OCI-LY7 (cell line): ENCODE results near the gene SLAMF1. TPM values are rescaled to one million over a fixed set of nuclear protein-coding genes. Genes with fewer than 3 reads are reported as not detected.

Experiments
- BruUV-seq: library from RNA; stranded (reverse); fragments of 400-500 nt; replicated peaks from 2 replicates; lab custom pipeline; 2021; lab: Mats Ljungman, UMichigan
- CTCF ChIA-PET: fragments of 300-600 bp; sonication (Branson Sonifier 250); formaldehyde crosslinking; loops from one replicate; lab custom pipeline; 2022; ENCODE audit warnings: antibody characterized with exemption; ENCODE audit not compliant: unreplicated experiment; lab: Charles Lee
- POLR2A ChIA-PET: fragments of 300-600 bp; sonication (Branson Sonifier 250); formaldehyde crosslinking; loops from one replicate; lab custom pipeline; 2022; ENCODE audit warnings: antibody characterized with exemption; lab: Charles Lee
- DNase-seq: peaks from one replicate; pipeline ENCODE4 v3.0.0-alpha.2; 2015; ENCODE audit warnings: low spot score
- H2AFZ ChIP-seq: fragments of 200-600 bp; sonication (generic), shearing (Covaris generic); 2 replicates; pipeline ENCODE4 v1.6.1; 2014; ENCODE audit warnings: mild to moderate bottlenecking, antibody characterized with exemption, low read length, moderate library complexity
- H3K27ac ChIP-seq: fragments of 200-600 bp; sonication (generic); 2 replicates; pipeline ENCODE4 v1.5.1; 2014; ENCODE audit warnings: mixed run types, low read depth, mild to moderate bottlenecking, moderate library complexity, low read length, inconsistent platforms; ENCODE audit not compliant: poor library complexity, severe bottlenecking
- H3K36me3 ChIP-seq: fragments of 200-600 bp; sonication (generic); 2 replicates; pipeline ENCODE4 v1.6.1; 2014; ENCODE audit warnings: mild to moderate bottlenecking, antibody characterized with exemption, low read length, moderate library complexity, mixed read lengths; ENCODE audit not compliant: insufficient read depth
- H3K4me1 ChIP-seq: fragments of 200-600 bp; sonication (generic); 2 replicates; pipeline ENCODE4 v1.5.1; 2014; ENCODE audit warnings: mild to moderate bottlenecking, low read length; ENCODE audit not compliant: insufficient read depth, poor library complexity, severe bottlenecking
- H3K4me2 ChIP-seq: fragments of 200-600 bp; sonication (generic); 2 replicates; pipeline ENCODE4 v1.6.1; 2014; ENCODE audit warnings: mild to moderate bottlenecking, low read length
- H3K4me3 ChIP-seq: fragments of 200-600 bp; sonication (generic); 2 replicates; pipeline ENCODE4 v1.5.1; 2014; ENCODE audit warnings: mild to moderate bottlenecking, low read depth, low read length; ENCODE audit not compliant: poor library complexity, severe bottlenecking
- H3K79me2 ChIP-seq: fragments of 200-600 bp; sonication (generic); 2 replicates; pipeline ENCODE4 v1.6.1; 2016; ENCODE audit warnings: low read depth, mild to moderate bottlenecking, low read length, moderate library complexity, mixed read lengths; ENCODE audit not compliant: insufficient read depth
- H3K9me2 ChIP-seq: fragments of 200-600 bp; sonication (generic); 2 replicates; pipeline ENCODE4 v1.6.1; 2016; ENCODE audit warnings: mild to moderate bottlenecking, low read length, mixed read lengths; ENCODE audit not compliant: insufficient read depth
- H3K9me3 ChIP-seq: fragments of 200-600 bp; sonication (generic); 2 replicates; pipeline ENCODE4 v1.6.1; 2014; ENCODE audit warnings: mild to moderate bottlenecking, mixed run types, low read length, mixed read lengths
- H4K20me1 ChIP-seq: fragments of 200-600 bp; sonication (generic); 2 replicates; pipeline ENCODE4 v1.6.1; 2014; ENCODE audit warnings: mild to moderate bottlenecking, antibody characterized with exemption, low read length, moderate library complexity, mixed read lengths; ENCODE audit not compliant: insufficient read depth
- EZH2phosphoT487 ChIP-seq: fragments of 200-600 bp; sonication (generic); IDR thresholded peaks from 2 replicates; pipeline ENCODE4 v1.6.1; 2018; ENCODE audit warnings: low read depth, borderline replicate concordance, mild to moderate bottlenecking, mixed run types, antibody characterized with exemption, low read length, moderate library complexity, mixed read lengths
- intact Hi-C: fragments of 100-400 bp; cut with micrococcal nuclease; formaldehyde crosslinking; loops from one replicate; pipeline ENCODE4 v1.10.0; 2022; ENCODE audit not compliant: unreplicated experiment
- total RNA-seq, 2 experiments: library from RNA; depleted of rRNA in 1 of 2; stranded (reverse); fragments of >200 nt in 1 of 2; shearing (Covaris generic) in 1 of 2; gene quantifications; 2 replicates each; pipeline ENCODE4 v1.2.3, GENCODE V29; 2014 to 2022
- TF ChIP-seq, protein P1 (sequence below): fragments of 200-600 bp; sonication (generic); conservative IDR thresholded peaks from 2 replicates; pipeline ENCODE4 v1.5.1; 2014; ENCODE audit warnings: mild to moderate bottlenecking, antibody characterized with exemption, low read length, moderate library complexity, mixed read lengths

The SLAMF1 gene
- total RNA-seq, 2 experiments from 2014 or later: 0.32 to 0.72 TPM

DNA sequence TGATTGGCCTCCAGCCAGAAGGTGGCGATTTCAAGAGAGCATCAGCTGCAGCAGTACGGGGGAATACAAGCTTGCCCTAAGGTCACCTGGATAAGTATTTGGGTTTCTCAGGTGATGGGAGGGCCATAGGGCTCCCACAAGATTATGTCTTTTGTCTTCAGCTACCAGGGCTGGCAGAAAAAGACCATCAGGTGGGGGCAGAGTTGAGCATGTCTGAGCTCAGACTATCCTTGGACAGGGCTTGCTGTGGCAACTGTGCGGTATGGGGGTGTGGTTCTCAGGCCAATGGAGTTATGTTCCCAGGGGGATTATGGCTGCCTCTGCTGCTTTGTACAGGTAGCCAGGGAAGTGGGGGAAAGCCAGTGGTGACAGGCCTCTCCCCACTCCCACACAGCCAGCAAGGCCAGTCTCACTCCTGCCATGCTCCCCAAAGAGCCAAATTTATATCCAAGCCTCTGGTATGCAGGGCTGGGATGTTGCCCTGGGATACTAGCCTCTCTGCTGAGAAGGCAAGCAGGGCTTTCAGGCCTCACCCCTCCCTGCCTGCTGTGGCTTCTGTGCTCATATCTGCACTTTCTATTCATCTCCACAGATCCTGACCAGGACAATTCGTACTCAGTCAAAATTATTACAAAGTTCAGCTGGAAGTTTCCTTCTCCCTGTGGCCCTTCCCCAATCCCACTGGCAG lies 40.9 kb downstream of the SLAMF1 start:
- POLR2A ChIA-PET: interaction anchor here (0.7 to 1.8 kb wide), 7 partner anchors 9 to 189 kb away, joined by 3 to 7 read pairs (median 4); partner anchors contain the start of gene SLAMF6
- no peak overlapping the region for H3K4me3 ChIP-seq
- H3K9me2 ChIP-seq: no peaks in the 10 kb centered on the region
- BruUV-seq: no TSS peak
- no peaks in the 10 kb centered on the region for H3K79me2 ChIP-seq
- H2AFZ ChIP-seq: peak overlapping the region; percentile 66
- CTCF ChIA-PET: interaction anchor here (0.8 to 1.5 kb wide), 4 partner anchors 57 to 498 kb away, joined by 3 to 4 read pairs (median 4); no protein-coding TSS in a partner anchor
- TF ChIP-seq, protein P1, sequence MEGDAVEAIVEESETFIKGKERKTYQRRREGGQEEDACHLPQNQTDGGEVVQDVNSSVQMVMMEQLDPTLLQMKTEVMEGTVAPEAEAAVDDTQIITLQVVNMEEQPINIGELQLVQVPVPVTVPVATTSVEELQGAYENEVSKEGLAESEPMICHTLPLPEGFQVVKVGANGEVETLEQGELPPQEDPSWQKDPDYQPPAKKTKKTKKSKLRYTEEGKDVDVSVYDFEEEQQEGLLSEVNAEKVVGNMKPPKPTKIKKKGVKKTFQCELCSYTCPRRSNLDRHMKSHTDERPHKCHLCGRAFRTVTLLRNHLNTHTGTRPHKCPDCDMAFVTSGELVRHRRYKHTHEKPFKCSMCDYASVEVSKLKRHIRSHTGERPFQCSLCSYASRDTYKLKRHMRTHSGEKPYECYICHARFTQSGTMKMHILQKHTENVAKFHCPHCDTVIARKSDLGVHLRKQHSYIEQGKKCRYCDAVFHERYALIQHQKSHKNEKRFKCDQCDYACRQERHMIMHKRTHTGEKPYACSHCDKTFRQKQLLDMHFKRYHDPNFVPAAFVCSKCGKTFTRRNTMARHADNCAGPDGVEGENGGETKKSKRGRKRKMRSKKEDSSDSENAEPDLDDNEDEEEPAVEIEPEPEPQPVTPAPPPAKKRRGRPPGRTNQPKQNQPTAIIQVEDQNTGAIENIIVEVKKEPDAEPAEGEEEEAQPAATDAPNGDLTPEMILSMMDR: peak; percentile 44
- TF ChIP-seq EZH2phosphoT487: no peak
- peaks cover 58% of the 10 kb centered on the region for H3K4me1 ChIP-seq
- peaks cover 7% of the 10 kb centered on the region; the same call in 1 of the 2 replicates for H3K36me3 ChIP-seq
- DNase-seq: no peak
- H3K9me3 ChIP-seq: peaks cover 27% of the 10 kb centered on the region; the same call in 1 of the 2 replicates
- peak overlapping the region; percentile 55 for H3K27ac ChIP-seq
- peak overlapping the region; percentile 48 for H3K4me2 ChIP-seq
- H4K20me1 ChIP-seq: no peaks in the 10 kb centered on the region
- intact Hi-C loops: loop anchor here (2.0 to 5.0 kb wide), 3 partner anchors 69 to 404 kb away; partner anchors contain the start of genes COPA and NCSTN

DNA sequence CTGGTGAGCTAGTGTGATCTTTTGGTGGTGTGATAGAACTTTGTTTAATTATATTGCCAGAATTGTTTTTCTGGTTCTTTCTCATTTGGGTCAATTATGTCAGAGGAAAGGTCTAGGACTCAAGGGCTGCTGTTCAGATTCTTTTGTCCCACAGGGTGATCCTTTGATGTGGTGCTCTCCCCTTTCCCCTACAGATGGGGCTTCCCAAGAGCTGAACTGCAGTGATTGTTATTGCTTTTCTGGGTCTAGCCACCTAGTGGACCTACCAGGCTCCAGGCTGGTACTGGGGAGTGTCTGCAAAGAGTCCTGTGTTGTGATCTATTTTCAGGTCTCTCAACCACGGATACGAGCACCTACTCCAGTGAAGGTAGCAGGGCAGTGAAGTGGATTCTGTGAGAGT lies 41.6 kb downstream of the SLAMF1 start:
- intact Hi-C loops: loop anchor here (5.0 kb wide), 2 partner anchors 263 to 403 kb away; partner anchors contain the start of genes COPA and NCSTN
- TF ChIP-seq EZH2phosphoT487: no peak
- TF ChIP-seq, protein P1: no peak; the same call in 1 of the 2 replicates
- Histone ChIP-seq H3K4me2 (no peak overlapping the region), H3K27ac (no peak overlapping the region), H3K9me2 (no peaks in the 10 kb centered on the region), H3K4me1 (peaks cover 51% of the 10 kb centered on the region), H3K36me3 (peaks cover 7% of the 10 kb centered on the region; the same call in 1 of the 2 replicates), H3K9me3 (peaks cover 31% of the 10 kb centered on the region; the same call in 1 of the 2 replicates), H2AFZ (peak overlapping the region; percentile 28; the same call in 1 of the 2 replicates), H4K20me1 (no peaks in the 10 kb centered on the region), H3K4me3 (no peak overlapping the region), H3K79me2 (no peaks in the 10 kb centered on the region)
- BruUV-seq: no TSS peak
- ChIA-PET POLR2A (interaction anchor here (0.7 to 1.8 kb wide), 6 partner anchors 8 to 188 kb away, joined by 3 to 7 read pairs (median 4); no protein-coding TSS in a partner anchor), CTCF (interaction anchor here (1.1 kb wide), 1 partner anchor 57 kb away, joined by 4 read pairs; no protein-coding TSS in a partner anchor)
- no peak for DNase-seq
